M059J (cell line): Measurements from ENCODE around the gene ZHX3. TPM values are rescaled to one million over a fixed set of nuclear protein-coding genes. Genes with fewer than 3 reads are reported as not detected.

Experiments
- DNase-seq: peaks from one replicate; pipeline ENCODE4 v3.0.0-alpha.2; 2012; ENCODE audit warnings: low read depth
- total RNA-seq: library from RNA; depleted of rRNA; stranded (reverse); fragments of >200 nt; shearing (Covaris generic); gene quantifications from 2 replicates; pipeline ENCODE4 v1.2.3, GENCODE V29; 2014

The ZHX3 gene
- total RNA-seq, 1 experiment from 2014 or later: 42.6 TPM

DNA sequence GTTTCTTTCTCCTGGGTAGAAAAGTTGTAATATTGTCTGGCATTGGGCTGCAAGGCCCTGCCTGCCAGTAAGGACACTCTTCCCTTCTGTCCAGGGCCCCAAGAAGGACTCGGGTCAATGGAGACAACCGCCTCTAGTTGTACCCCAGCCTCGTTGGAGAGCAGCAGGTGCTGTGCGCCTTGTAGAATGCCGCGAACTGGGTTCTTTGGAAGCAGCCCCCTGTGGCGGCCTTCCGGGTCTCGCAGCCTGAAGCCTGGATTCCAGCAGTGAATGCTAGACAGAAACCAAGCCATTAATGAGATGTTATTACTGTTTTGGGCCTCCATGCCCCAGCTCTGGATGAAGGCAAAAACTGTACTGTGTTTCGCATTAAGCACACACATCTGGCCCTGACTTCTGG is 143.2 kb downstream of the ZHX3 start:
- no peak for DNase-seq

GRCh38 chr20:41173791-41174341 is 143.7 kb downstream of the ZHX3 start:
- no peak for DNase-seq

DNA sequence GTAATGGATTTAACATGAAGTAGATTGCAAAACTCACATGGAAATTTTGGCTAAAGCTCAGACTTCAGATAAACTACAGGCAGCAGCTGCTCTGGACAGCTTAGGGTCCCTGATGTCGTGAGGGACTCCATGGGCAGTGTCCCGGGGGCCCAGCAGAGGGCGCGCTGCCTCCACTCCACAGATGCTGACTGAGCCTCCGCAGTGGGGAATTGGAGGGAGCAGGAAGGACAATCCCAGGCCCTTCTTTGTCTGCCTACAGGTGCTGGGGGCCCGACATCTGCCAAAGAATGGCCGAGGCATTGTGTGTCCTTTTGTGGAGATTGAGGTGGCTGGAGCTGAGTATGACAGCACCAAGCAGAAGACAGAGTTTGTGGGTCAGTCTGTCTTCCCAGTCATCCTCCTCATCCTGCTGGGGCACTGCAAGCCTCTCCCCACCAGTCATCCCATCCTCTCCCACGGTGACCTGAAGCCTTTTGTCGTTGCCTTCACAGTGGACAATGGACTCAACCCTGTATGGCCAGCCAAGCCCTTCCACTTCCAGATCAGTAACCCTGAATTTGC is 144.3 kb downstream of the ZHX3 start:
- DNase-seq: peak; percentile 68

DNA sequence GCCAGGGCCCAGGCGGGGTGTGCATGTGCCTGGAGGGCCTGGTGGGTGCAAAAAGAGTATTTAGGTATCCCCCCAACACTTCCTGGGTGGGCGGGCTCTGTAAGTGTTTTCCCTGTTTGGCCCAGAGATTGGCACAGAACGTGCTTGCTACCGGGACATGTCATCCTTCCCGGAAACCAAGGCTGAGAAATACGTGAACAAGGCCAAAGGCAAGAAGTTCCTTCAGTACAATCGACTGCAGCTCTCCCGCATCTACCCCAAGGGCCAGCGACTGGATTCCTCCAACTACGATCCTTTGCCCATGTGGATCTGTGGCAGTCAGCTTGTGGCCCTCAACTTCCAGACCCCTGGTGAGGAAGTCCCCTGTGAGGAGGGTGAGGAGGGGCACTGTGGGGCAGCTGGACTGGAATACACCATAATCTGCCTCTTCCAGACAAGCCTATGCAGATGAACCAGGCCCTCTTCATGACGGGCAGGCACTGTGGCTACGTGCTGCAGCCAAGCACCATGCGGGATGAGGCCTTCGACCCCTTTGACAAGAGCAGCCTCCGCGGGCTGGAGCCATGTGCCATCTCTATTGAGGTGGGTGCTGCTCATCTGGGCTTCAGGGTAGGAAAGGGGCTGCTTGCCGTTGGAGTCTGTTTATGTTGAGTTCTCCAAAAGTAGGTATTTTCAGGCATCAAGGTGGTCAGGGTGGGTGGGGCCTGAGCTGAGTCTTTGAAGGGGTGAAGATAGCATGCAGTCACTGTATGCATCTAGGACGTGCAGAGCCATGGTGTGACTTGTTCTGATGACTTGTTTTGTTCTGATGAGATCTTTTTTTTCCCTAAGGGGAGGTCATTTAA is 145.0 kb downstream of the ZHX3 start:
- no peak for DNase-seq

DNA sequence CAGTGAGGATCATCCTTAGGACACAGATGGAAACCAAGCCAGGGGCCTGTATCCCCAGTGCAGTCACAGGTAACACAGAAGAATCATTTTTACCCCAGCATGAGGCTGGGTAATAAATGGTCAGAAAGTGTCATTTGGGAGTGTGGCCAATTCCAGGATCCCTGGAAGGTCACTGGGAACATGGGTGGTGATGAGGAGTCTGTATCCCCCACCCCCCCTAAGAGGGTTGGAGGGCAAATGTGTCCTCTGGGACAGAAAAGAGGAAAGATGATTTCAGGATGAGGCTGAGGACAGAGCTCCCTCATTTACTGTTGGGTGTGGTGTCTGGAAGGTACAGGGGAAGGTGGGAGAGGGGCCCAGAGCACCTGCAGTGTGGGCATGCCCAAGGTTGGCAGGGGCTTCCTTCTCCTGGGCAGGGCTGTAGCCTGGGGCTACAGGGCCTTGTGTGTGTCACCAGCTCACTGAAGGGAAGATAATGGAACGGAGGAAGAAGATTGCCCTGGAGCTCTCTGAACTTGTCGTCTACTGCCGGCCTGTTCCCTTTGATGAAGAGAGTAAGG is 145.7 kb downstream of the ZHX3 start:
- peak; percentile 37 for DNase-seq

- DNase-seq: no peak
Observed at GRCh38 chr20:41170386-41171105, 147.0 kb downstream of the ZHX3 start.

- DNase-seq: peak; percentile 68
Observed at GRCh38 chr20:41169791-41170351, 147.7 kb downstream of the ZHX3 start.

- no peak for DNase-seq
Observed at GRCh38 chr20:41169162-41169690, 148.3 kb downstream of the ZHX3 start.

GRCh38 chr20:41168281-41169161 is 149.0 kb downstream of the ZHX3 start:
- DNase-seq: no peak

DNA sequence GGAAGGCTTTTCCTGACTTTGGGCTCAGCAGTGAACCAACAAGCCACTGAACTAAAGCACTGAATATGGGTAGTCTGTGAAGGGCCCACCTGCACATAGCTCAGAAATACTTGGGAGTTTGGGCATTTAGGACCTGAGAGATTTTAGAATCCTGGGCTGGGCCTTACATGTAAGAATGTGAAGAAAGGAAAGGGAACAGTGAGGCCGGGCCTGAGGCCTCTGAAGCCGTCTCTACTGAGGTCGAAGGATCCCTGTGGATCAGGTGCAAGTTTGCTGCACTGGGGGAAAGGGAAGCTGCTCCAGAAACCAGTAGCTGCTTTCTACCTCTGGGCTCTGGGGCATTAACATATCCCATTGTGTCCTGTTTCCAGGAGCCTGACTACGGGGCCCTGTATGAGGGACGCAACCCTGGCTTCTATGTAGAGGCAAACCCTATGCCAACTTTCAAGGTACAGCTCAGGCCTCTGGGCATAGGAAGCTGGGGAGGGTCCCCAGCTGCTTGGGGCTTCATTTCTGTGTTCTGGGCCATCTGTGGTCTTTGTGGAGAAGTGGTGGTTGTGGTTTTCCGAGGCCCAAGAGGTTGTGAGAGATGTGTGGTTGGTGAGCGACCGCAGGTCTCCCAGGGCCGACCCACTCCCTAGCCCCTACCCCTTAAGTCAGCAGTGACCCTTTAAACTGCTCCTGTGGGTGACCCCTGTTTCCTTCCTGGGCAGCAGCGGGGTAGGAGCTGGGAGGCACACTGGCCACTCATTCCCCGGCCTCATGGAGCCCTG is 149.9 kb downstream of the ZHX3 start:
- DNase-seq: no peak

GRCh38 chr20:41167118-41167470 is 150.4 kb downstream of the ZHX3 start:
- DNase-seq: no peak

GRCh38 chr20:41166201-41167117 is 151.1 kb downstream of the ZHX3 start:
- DNase-seq: no peak

GRCh38 chr20:41165001-41165882 is 152.3 kb downstream of the ZHX3 start:
- DNase-seq: no peak

DNA sequence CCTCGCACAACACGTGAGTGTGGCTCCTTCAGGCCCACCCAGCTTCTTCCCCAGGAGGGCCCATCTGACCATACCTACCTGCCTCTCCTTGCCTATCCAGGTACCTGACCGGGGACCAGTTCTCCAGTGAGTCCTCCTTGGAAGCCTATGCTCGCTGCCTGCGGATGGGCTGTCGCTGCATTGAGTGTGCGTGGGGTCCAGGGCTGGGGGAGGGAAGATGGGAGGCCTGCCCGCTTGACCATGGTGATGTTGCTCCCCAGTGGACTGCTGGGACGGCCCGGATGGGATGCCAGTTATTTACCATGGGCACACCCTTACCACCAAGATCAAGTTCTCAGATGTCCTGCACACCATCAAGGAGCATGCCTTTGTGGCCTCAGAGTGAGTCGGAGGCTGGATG is 153.7 kb downstream of the ZHX3 start:
- DNase-seq: no peak

GRCh38 chr20:41162396-41162795 is 155.1 kb downstream of the ZHX3 start:
- no peak for DNase-seq

GRCh38 chr20:41161886-41162285 is 155.6 kb downstream of the ZHX3 start:
- no peak for DNase-seq

DNA sequence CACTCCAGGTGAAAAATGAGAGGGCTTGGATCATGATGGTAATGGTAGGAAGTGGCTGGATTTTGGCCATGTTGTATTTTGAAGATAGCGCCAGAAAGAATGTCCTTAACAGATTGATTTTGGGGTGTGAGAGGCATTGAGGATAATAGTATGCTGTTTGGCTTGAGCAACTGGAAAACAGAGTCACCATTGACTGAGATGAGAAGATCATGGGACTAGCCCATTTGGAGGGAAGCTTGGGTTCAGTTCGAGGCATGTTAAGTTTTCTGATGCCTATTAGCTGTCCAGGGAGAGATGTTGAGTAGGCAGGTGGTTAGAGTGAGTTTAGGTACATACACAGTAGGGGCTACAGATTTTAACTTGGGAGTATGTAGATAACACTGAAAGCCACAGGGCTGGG is 156.8 kb downstream of the ZHX3 start:
- no peak for DNase-seq

DNA sequence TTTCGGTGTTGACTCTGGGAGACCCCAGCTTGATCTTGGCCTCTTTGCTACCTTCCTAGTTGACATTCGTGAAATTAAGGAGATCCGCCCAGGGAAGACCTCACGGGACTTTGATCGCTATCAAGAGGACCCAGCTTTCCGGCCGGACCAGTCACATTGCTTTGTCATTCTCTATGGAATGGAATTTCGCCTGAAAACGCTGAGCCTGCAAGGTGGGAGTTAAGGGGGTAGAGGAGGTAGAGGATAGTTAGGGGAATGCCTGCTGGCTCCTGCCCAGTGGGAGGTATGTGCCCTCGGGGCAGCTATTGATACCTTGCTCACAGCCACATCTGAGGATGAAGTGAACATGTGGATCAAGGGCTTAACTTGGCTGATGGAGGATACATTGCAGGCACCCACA is 158.0 kb downstream of the ZHX3 start:
- DNase-seq: no peak
